GM18511 (cell line): Measurements from ENCODE around the gene MT1M.
"Not testable (repeated sequence)": the region's sequence is repeated elsewhere in the genome, so short reads cannot be mapped to it uniquely, and the experiment has no call there.

ENCODE experiments used
- ATAC-seq: cut with Tn5 transposase; IDR thresholded peaks from one replicate; pipeline ENCODE4 v1.9.1; 2021; ENCODE audit warnings: mild to moderate bottlenecking, moderate library complexity; ENCODE audit not compliant: unreplicated experiment

MT1M gene

GRCh38 chr16:56645838-56646237, 13.4 kb downstream of the MT1M start:
- ATAC-seq, result no peak

GRCh38 chr16:56647641-56648431, 15.4 kb downstream of the MT1M start:
- ATAC-seq, result no peak

GRCh38 chr16:56649271-56649670, 16.8 kb downstream of the MT1M start:
- no peak for ATAC-seq

- no peak for ATAC-seq
Measured at GRCh38 chr16:56649820-56650219, 17.4 kb downstream of the MT1M start.

GRCh38 chr16:56651586-56651985, 19.1 kb downstream of the MT1M start, which contains the start of gene MT1B:
TSS of gene MT1B (plus strand) at chr16:56651886. CDS start at chr16:56651954, 68 bp downstream.
- ATAC-seq, result no peak

GRCh38 chr16:56652600-56652999, 20.1 kb downstream of the MT1M start:
- no peak for ATAC-seq

GRCh38 chr16:56653218-56653617, 20.8 kb downstream of the MT1M start:
- no peak for ATAC-seq

- ATAC-seq, result peak; percentile 49
Measured at GRCh38 chr16:56657555-56658326, 25.3 kb downstream of the MT1M start, which contains the start of gene MT1F. TSS of gene MT1F (plus strand) at chr16:56657959. CDS start at chr16:56658059, 100 bp downstream.

- ATAC-seq, result no peak
Measured at GRCh38 chr16:56658327-56658875, 25.9 kb downstream of the MT1M start.

- ATAC-seq, result no peak
Measured at GRCh38 chr16:56662357-56663354, 30.2 kb downstream of the MT1M start.

GRCh38 chr16:56664506-56664905, 32.0 kb downstream of the MT1M start:
- ATAC-seq, result no peak

- ATAC-seq, result not testable (repeated sequence)
Measured at GRCh38 chr16:56665286-56666261, 33.1 kb downstream of the MT1M start.

GRCh38 chr16:56667581-56668571, 35.4 kb downstream of the MT1M start, which contains the start of gene MT1G:
TSS of gene MT1G (minus strand) at chr16:56668065. CDS start at chr16:56667993, 72 bp downstream.
- no peak for ATAC-seq

- ATAC-seq, result no peak
Measured at GRCh38 chr16:56669005-56669839, 36.8 kb downstream of the MT1M start, which contains the start of gene MT1H. TSS of gene MT1H (plus strand) at chr16:56669814. CDS start at chr16:56669885, 71 bp downstream.

GRCh38 chr16:56669840-56670619, 37.6 kb downstream of the MT1M start:
- no peak for ATAC-seq

GRCh38 chr16:56670620-56670934, 38.1 kb downstream of the MT1M start:
- ATAC-seq, result no peak
